Activated T-cell treated with anti-CD3 and anti-CD28 coated beads for 4 hours (primary cell): Measurements from ENCODE around the gene RAD21L1.
A peak's percentile ranks its signal among the peaks of the same experiment; 100 is the strongest.

ENCODE experiments used
- DNase-seq: peaks from one replicate; pipeline ENCODE4 v3.0.0-alpha.2; 2020

The RAD21L1 gene

GRCh38 chr20:1225783-1226654 is at the start of gene RAD21L1:
RAD21L1 (plus strand) TSS chr20:1226044; CDS start chr20:1228454, 2,410 bp downstream.
- peak; percentile 75 for DNase-seq

DNA sequence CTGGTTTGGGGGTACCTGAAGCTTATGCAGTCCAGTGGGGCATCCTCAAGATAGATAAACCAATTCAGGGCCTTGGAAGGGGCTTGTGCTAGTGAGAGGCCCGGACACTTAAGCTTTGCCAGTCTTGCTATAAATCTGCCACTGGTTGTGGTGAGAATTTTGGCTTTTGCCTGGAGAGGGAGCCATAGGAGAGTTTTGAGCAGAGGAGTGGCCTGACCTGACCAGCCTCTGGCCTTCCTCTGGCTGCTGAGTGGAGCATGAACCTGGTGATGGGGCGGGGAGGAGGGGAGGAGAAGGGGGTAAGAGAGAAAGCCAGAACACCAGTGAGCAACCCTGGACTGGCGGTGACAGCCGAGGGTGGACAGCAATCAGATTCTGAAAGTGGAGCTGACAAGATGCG is 48.2 kb upstream of the RAD21L1 start:
- no peak for DNase-seq

- DNase-seq: no peak
Measured at GRCh38 chr20:1178103-1178502, 47.7 kb upstream of the RAD21L1 start.

GRCh38 chr20:1178623-1179022 is 47.2 kb upstream of the RAD21L1 start:
- no peak for DNase-seq

DNA sequence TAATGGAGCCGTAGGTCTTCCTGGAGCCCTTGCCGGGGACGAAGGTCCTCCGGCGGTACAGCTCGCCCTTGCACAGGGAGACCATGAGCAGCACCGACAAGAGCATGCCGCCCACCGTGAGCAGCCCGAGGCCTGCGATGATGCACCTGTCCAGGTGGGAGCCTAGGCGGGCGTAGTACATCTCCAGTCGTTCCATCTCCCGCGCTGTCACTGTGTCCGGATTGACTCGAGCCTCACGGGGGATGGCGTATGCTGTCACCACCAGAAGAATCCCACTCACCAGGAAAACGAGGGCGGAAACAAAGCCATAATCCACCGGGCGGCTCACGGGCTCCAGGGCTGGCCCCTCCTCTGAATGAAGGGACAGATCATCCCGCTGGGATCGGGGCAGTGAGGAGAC is 44.9 kb upstream of the RAD21L1 start:
- no peak for DNase-seq

DNA sequence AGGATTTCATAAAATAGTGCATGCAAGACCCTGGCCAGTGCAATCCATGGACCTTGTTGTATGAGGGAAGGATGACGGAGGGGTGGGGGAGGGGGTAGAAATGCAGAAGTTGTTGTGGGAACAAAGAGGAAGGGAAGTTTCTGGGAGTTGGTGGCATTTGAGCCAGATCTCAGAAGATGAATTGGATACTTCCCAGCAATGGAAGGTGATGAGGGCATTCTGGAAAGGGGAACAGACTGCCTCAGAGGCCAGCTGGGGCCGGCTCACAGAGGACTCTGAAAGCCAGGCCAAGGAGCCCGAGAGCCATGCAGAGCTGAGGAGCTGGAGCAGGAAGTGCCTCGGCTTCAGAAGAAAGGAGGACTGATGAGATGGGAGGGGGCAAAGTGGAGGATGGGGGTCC is 43.7 kb upstream of the RAD21L1 start:
- no peak for DNase-seq

DNA sequence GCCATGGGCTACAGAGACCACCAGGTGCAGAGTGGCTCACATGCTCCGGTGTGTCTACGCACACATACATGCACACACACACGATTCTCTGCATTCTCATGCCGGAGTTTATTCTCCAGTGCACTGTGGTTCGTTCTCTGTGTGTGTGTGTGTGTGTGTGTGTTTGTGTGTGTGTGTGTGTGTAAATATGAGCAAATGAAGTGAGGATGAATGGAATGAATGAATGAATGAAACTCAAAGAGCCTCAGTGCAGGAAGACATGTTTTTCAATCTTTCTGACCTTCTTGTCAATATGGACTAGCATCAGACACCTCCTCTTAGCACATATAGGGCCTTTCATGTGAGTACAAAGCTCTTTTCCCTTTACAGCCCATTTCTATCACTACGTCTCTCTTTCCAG is 42.7 kb upstream of the RAD21L1 start:
- no peak for DNase-seq

- DNase-seq: no peak
Measured at GRCh38 chr20:1184260-1184637, 41.6 kb upstream of the RAD21L1 start.

GRCh38 chr20:1184638-1185315 is 41.1 kb upstream of the RAD21L1 start, which contains the start of gene TMEM74B:
TMEM74B (minus strand) TSS chr20:1184981; CDS start chr20:1183801, 1,180 bp downstream.
- DNase-seq: no peak

DNA sequence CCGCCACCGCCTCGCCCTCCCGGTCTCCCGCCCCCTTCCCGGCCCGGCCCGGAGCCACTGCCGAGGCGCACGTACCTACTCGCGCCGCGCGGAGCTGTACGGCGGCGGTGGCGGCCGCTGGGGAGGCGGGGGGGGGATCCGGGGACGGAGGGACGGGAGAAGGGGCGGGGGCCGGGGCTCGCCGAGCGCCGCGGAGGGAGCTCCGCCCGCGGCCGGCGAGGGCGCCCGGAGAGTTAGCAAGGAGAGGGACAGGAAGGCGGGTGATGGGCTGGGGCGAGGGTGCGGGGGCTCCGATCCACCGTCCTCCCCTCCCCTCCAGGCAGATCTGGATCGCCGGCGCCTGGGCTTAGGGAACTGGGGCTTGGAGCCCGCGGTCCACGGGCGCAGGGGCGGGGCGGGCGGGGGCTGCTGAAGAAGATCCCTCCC is 40.5 kb upstream of the RAD21L1 start:
- DNase-seq: no peak

- DNase-seq: peak; percentile 9
Measured at GRCh38 chr20:1185790-1186334, 40.0 kb upstream of the RAD21L1 start.

DNA sequence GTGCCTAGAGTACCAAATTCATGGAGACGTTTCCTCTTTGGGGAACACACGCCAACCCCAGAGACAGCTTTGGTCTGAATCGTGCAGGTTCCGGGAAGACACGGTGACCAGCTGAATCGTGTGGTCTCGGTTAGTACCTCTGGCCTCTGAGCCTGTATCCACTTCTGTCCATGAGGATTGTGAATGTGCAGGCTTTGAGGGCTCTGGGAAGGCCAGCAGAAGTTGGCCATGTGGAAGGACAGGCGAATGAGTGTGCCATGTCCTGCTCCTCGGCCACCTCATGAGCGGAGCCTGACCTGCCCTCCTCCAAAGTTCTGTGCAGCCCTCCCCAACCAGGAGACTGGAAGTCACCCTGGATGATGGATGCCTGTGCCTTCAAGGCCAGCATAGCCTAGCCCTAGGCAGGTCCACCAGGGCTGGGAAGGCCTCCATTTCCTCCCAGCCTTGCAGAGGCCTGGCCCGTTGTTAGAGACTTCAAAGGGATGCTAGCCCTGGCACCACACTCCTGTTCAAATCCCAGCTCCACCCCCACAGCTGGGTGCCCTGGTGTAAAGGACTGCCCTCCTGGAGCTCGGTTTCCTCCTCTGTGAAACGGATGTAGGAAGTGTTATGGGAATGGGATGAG is 39.4 kb upstream of the RAD21L1 start:
- no peak for DNase-seq

GRCh38 chr20:1187605-1188171 is 38.2 kb upstream of the RAD21L1 start:
- no peak for DNase-seq

DNA sequence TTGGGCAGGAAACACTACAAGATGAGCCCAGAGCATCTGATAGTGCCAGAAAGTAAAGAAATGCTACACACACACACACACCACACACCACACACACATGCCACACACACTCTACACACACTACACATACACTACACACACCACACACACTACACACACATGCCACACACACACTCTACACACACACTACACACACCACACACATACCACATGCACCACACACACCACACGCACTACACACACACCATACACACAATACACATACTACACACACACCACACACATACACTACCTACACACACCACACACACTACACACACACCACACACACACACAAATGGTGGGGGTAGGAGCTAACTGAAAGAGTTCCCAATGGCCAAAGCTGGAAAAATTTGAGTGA is 37.5 kb upstream of the RAD21L1 start:
- no peak for DNase-seq

GRCh38 chr20:1189827-1190226 is 36.0 kb upstream of the RAD21L1 start:
- DNase-seq: no peak

DNA sequence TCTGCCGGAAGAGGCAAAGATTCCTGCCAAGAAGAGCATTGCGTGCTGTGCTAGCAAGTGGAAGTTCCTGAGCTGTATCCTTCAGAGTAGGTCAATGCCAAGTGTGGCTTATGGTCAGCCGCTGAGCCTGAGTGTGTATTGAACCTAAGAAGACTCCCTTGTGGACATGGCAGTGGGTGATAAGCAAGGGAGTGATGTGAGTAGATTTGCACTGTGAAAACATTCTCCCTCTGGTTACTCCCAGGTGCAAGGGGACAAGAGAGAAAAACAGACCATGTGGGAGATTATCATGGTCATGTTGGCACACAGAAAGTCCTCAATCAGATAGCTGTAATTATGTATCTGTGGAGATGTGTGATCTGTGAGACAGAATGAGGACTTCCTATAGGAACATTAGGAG is 35.0 kb upstream of the RAD21L1 start:
- DNase-seq: no peak

DNA sequence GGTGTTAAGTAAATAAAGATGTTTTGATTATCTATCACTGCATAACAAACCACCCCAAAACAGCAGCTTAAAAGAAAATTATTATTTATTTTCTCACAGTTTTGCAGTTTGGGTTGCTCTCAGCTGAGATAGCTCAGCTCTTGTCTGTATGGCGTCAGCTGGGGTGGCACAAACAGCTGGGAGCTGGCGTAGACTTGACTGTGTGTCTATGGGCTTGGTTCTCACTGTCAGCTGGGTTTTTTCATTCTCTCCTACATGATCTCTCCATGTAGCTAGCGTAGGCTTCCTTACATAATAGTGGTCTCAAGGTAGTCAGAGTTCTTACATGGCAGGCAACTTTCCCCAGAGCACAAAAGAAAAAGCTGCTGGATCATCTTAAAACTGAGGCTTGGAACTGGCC is 34.5 kb upstream of the RAD21L1 start:
- DNase-seq: no peak

- no peak for DNase-seq
Measured at GRCh38 chr20:1195226-1195625, 30.6 kb upstream of the RAD21L1 start.

DNA sequence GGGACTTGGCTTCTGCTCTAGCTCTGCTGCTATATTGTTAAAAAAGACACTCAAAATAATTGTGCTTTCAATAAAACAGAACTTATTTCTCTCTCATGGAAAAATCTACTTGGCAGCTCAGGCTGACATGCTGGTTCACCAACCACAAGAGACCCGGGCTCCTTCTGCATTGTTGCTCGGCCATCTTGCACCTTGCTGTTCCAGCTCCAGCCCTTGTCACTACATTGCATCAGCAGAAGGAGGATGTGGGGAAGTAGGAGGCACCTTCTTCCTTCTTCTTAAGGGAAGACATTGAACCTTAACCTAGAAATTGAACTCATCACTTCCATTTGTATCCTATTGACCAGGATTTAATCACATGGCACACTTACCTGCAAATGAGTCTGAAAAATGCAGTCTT is 29.2 kb upstream of the RAD21L1 start:
- no peak for DNase-seq

DNA sequence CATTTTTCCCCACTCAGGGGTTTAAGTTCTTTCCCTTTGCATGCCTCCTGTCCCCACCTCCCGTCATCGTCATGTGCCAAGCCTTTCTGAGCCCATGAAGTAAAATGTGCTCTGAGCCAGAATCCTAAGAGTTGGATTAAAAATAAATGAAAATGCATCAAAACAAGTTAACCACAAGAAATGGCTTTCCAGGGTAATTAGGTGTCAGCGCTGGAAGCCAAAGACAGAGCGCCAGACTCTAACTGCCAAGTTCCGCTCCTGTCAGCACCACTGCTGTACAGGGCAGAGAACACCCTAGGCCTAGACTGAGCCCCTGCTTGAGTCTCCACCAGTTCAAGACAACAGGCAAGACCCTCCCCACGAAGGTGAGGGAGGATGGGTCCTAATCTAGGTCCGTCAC is 28.0 kb upstream of the RAD21L1 start:
- no peak for DNase-seq

- no peak for DNase-seq
Measured at GRCh38 chr20:1198751-1199150, 27.1 kb upstream of the RAD21L1 start.

GRCh38 chr20:1199212-1199873 is 26.5 kb upstream of the RAD21L1 start:
- no peak for DNase-seq

DNA sequence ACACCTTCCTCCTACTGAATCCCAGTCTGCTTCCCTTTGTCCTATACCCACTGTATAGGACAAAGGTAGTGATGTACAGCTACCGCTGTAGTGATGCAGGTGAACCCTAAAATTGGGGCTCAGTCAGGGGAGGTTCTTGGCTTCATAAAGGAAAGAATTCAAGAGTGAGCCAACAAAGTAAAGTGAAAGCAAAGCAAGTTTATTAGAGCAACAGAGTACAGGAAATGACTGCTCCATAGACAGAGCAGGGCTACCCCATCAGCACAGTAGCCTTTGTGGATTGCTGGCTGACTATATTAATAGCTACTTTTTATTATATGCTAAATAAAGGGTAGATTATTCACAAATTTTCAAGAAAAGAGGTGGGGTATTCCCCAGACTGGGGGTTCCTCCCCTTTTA is 25.9 kb upstream of the RAD21L1 start:
- no peak for DNase-seq
